ENCODE results near the gene RNF182. TPM values are rescaled to one million over a fixed set of nuclear protein-coding genes. Genes with fewer than 3 reads are reported as not detected.
"Not testable (repeated sequence)": the region's sequence is repeated elsewhere in the genome, so short reads cannot be mapped to it uniquely, and the experiment has no call there.

RNF182 gene
- total RNA-seq, 3 donors from 2014 or later, result 0.66 to 1.5 (median 0.80) TPM

DNA sequence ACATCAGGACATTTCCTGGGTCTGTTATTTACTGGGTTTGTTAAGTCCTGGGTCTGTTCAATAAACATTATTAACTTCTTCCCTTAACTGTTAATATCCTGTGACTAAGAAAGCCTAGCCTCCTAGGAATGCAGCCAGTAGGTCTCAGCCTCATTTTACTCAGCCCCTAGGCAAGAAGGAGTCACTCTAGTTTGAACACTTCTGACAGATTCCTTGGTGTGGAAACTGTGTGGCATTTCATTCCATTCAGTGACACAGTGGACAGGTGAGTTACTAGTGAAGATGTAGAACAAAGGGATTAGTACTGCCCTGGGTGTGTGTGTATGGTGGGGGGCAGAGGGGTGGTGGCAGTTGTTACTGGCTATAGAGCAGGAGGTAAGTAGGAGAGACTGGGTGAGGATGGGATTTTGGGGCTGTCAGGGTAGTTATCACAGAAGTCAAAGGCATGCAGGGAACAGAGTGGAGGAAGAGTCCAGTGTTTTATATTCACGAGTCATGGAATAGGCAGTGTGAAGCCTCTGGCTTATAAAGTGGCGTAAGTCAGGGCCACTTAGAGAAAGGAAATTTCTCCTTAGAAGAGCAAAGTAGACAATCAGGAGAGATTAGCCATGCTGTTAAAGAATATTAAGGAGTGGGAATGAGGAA, 28.4 kb downstream of the RNF182 start:
- no peak for DNase-seq (ENCODE audit: low spot score in 2 of 2)
- H3K27ac ChIP-seq, result no peak overlapping the region
- TF ChIP-seq, protein P1, sequence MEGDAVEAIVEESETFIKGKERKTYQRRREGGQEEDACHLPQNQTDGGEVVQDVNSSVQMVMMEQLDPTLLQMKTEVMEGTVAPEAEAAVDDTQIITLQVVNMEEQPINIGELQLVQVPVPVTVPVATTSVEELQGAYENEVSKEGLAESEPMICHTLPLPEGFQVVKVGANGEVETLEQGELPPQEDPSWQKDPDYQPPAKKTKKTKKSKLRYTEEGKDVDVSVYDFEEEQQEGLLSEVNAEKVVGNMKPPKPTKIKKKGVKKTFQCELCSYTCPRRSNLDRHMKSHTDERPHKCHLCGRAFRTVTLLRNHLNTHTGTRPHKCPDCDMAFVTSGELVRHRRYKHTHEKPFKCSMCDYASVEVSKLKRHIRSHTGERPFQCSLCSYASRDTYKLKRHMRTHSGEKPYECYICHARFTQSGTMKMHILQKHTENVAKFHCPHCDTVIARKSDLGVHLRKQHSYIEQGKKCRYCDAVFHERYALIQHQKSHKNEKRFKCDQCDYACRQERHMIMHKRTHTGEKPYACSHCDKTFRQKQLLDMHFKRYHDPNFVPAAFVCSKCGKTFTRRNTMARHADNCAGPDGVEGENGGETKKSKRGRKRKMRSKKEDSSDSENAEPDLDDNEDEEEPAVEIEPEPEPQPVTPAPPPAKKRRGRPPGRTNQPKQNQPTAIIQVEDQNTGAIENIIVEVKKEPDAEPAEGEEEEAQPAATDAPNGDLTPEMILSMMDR (IDR thresholded peaks at IDR 0.05), result no peak
- no peak for TF ChIP-seq POLR2A (IDR thresholded peaks at IDR 0.05)
- no peak for TF ChIP-seq POLR2AphosphoS5 (IDR thresholded peaks at IDR 0.05)

DNA sequence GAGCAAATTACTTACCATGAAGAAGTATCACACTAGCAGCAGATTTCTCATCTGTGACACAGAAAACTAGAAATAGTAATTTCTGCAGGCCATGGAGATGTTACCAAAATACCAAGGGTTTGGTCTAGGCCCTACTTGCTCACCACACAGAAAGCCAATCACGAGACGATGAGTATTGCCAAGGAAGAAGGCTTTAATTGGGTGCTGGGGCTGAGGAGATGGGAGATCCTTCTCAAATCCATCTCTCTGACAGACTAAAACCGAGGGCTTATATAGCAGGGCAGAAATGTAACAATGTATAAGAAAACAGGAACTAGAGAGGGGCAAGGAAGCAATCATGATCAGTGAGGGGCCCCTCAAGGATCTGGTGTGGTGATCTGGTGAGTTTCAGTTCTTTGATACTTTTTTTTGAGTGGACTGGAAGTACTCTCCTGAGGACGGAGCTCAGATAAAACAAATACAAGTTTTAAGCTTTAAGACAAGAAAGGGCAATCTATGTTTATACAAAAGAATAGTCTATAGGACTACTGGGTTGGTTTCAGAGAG, 40.9 kb downstream of the RNF182 start:
- TF ChIP-seq POLR2A (IDR thresholded peaks at IDR 0.05), result no peak
- no peak for TF ChIP-seq POLR2AphosphoS5 (IDR thresholded peaks at IDR 0.05)
- TF ChIP-seq, protein P1 (IDR thresholded peaks at IDR 0.05), result no peak
- no peaks in the 10 kb centered on the region for H3K4me1 ChIP-seq
- no peaks in the 10 kb centered on the region for H3K27me3 ChIP-seq

More for the DNA sequence above, 28.4 kb downstream of the RNF182 start:
- Histone ChIP-seq H3K4me3 (no peak overlapping the region), H3K9me3 (no peaks in the 10 kb centered on the region), H3K4me1 (no peaks in the 10 kb centered on the region), H3K27me3 (no peaks in the 10 kb centered on the region), H3K36me3 (no peaks in the 10 kb centered on the region)
- intact Hi-C loops (cut with DNase I; ENCODE audit: low total_unique reads), result no loop called here

DNA sequence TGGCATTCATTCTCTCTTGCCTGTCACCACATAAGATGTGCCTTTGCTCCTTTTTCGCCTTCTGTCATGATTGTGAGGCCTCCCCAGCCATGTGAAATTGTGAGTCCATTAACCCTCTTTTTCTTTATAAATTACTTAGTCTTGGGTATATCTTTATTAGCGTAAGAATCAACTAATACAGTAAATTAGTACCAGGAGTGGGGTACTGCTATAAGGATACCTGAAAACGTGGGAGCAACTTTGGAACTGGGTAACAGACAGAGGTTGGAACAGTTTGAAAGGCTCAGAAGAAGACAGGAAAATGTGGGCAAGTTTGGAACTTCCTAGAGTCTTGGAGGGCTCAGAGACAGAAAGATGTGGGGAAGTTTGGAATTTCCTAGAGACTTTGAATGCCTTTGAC, 46.6 kb downstream of the RNF182 start:
- H3K4me1 ChIP-seq, result no peaks in the 10 kb centered on the region
- H3K27ac ChIP-seq, result no peak overlapping the region
- intact Hi-C loops (cut with DNase I; ENCODE audit: low total_unique reads), result loop anchor here (5.0 kb wide), 1 partner anchor 576 kb away; no protein-coding TSS in a partner anchor
- H3K4me3 ChIP-seq, result no peak overlapping the region
- peaks cover 11 to 33% of the 10 kb centered on the region in 2 donors for H3K9me3 ChIP-seq
- no peaks in the 10 kb centered on the region for H3K27me3 ChIP-seq
- no peak for TF ChIP-seq POLR2AphosphoS5 (IDR thresholded peaks at IDR 0.05)
- TF ChIP-seq, protein P1 (IDR thresholded peaks at IDR 0.05), result no peak
- TF ChIP-seq POLR2A (IDR thresholded peaks at IDR 0.05), result no peak
- no peaks in the 10 kb centered on the region for H3K36me3 ChIP-seq
- DNase-seq (ENCODE audit: low spot score in 2 of 2), result no peak

More for the DNA sequence above, 40.9 kb downstream of the RNF182 start:
- intact Hi-C loops (cut with DNase I; ENCODE audit: low total_unique reads), result no loop called here
- peaks cover 0 to 3% of the 10 kb centered on the region in 2 donors for H3K9me3 ChIP-seq
- H3K27ac ChIP-seq, result no peak overlapping the region
- H3K4me3 ChIP-seq, result no peak overlapping the region
- no peaks in the 10 kb centered on the region for H3K36me3 ChIP-seq
- no peak for DNase-seq (ENCODE audit: low spot score in 2 of 2)

DNA sequence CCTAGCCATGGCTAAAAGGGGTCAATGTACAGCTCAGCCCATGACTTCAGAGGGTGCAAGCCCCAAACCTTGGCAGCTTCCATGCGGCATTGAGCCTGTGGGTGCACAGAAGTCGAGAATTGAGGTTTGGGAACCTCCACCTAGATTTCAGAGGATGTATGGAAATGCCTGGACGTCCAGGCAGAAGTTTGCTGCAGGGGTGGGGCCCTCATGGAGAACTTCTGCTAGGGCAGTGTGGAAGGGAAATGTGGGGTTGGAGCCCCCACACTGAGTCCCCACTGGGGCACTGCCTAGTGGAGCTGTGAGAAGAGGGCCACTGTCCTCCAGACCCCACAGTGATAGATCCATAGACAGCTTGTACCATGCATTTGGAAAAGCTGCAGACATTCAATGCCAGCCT, 47.9 kb downstream of the RNF182 start:
- not testable (repeated sequence) for H3K4me3 ChIP-seq; H3K36me3 ChIP-seq; H3K27me3 ChIP-seq; H3K27ac ChIP-seq; H3K4me1 ChIP-seq; DNase-seq (ENCODE audit: low spot score in 2 of 2)
- intact Hi-C loops (cut with DNase I; ENCODE audit: low total_unique reads), result loop anchor here (5.0 kb wide), 1 partner anchor 575 kb away; no protein-coding TSS in a partner anchor
- H3K9me3 ChIP-seq, result peaks cover 11 to 33% of the 10 kb centered on the region in 2 donors

DNA sequence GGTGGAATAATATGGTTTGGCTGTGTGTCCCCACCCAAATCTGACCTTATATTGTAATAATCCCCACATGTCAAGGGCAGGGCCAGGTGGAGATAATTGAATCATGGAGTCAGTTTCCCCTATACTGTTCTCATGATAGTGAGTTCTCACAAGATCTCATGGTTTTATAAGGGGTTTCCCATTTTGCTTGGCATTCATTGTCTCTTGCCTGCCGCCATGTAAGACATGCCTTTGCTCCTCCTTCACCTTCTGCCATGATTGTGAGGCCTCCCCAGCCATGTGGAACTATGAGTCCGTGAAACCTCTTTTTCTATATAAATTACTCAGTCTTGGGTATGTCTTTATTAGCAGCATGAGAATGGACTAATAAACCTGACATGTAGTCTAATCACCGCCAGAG, 48.7 kb downstream of the RNF182 start:
- not testable (repeated sequence) for DNase-seq (ENCODE audit: low spot score in 2 of 2); H3K27ac ChIP-seq; H3K4me1 ChIP-seq; H3K4me3 ChIP-seq; H3K36me3 ChIP-seq; H3K27me3 ChIP-seq
- intact Hi-C loops (cut with DNase I; ENCODE audit: low total_unique reads), result loop anchor here (5.0 kb wide), 1 partner anchor 574 kb away; no protein-coding TSS in a partner anchor
- H3K9me3 ChIP-seq, result peaks cover 11 to 33% of the 10 kb centered on the region in 2 donors

DNA sequence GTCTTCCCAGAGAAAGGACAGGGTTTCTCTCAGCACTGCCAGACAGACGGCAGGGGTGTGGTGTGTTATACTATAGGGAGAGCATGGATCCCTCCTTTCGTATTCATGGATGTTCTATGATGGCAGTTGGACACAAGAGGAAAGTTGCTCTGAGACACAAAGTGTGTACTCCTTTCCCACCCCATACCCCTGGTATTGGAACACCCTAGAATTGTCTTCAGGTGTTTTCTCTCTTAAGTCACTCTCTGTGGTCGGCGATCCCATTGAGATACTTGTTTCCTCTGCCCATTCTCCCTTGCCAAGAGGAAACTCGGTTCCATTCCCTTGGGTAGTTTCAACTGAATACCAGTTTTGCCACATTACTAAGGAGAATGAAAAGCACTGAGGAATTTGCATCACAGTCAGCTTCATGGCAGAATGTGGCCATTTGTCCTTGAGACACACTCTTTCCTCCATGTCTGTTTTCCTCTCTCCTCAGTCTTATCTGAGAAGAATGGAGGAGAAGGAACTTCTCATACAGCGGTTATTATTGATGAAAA, 53.4 kb downstream of the RNF182 start:
- Histone ChIP-seq H3K4me3 (no peak overlapping the region), H3K36me3 (no peaks in the 10 kb centered on the region), H3K4me1 (no peaks in the 10 kb centered on the region), H3K27ac (no peak overlapping the region), H3K9me3 (peaks cover 0 to 5% of the 10 kb centered on the region in 2 donors), H3K27me3 (no peaks in the 10 kb centered on the region)
- intact Hi-C loops (cut with DNase I; ENCODE audit: low total_unique reads), result no loop called here
- DNase-seq (ENCODE audit: low spot score in 2 of 2), result no peak
- TF ChIP-seq, protein P1 (IDR thresholded peaks at IDR 0.05), result no peak
- TF ChIP-seq POLR2AphosphoS5 (IDR thresholded peaks at IDR 0.05) (no peak), POLR2A (IDR thresholded peaks at IDR 0.05) (no peak)
